GM19468 (cell line): Measurements from ENCODE around the gene MAP3K9.
"Not testable (repeated sequence)": the region's sequence is repeated elsewhere in the genome, so short reads cannot be mapped to it uniquely, and the experiment has no call there.

Experiments used
- ATAC-seq: cut with Tn5 transposase; IDR thresholded peaks from one replicate; pipeline ENCODE4 v1.9.1; 2021; ENCODE audit warnings: mild to moderate bottlenecking, moderate library complexity, moderate number of reproducible peaks; ENCODE audit not compliant: unreplicated experiment; ENCODE audit errors: extremely low read depth

The MAP3K9 gene

DNA sequence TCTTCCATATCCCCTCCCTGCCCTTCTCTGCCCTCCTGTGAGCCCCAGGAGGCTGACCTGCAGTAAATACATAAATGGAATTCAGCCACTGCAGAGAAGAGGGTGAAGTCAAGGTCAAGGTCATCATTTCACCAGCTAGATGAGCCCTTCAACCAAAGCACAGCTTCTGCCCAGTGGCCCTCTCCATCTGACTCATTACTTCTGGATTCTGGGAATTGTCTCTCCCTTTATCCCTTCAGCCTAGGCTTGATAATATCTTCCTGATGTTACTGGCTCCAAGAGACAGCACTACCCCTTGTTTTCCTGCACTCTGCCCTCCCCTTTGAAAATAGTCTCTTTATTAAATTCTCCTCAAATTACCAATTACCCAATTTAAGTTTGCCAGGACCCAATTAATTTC, 103.1 kb downstream of the MAP3K9 start:
- ATAC-seq, result no peak

DNA sequence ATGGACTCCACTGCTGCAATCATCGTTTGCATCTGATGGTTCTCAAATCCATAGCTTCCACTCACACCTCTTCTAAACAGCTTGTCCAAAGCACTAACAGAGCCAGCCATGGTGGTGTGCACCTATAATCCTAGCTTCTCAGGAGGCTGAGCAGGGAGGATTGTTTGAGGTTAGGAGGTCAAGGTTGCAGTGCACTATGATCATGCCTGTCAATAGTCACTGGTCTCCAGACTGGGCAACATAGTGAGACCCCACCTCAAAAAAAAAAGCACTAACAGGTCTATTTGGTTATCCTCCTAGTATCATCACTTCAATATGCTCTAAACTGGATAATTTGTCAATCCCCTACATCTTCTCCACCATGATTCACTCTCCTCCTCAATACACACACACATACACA, 104.4 kb downstream of the MAP3K9 start:
- no peak for ATAC-seq

- ATAC-seq, result not testable (repeated sequence)
Observed at GRCh38 chr14:70703621-70704168, 105.6 kb downstream of the MAP3K9 start.

DNA sequence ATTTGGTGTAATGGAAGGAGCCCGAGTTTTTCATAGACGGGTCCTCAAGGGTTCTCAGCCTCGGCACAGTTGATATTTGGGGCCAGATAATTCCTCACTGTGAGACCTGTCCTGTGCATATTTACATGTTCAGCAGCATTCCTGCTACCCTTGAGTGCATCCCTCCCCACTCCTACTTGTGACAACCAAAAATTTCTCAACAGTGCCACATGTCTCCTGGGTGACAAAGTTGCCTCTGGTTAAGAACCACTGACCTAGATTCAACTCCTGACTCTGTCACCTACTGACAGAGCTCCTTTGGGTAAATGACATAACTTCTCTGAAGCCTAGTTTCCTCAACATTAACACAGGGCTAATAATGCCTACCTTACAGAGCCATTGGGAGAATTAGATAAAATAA, 107.2 kb downstream of the MAP3K9 start:
- no peak for ATAC-seq

- ATAC-seq, result no peak
Observed at GRCh38 chr14:70701610-70702009, 107.7 kb downstream of the MAP3K9 start.

DNA sequence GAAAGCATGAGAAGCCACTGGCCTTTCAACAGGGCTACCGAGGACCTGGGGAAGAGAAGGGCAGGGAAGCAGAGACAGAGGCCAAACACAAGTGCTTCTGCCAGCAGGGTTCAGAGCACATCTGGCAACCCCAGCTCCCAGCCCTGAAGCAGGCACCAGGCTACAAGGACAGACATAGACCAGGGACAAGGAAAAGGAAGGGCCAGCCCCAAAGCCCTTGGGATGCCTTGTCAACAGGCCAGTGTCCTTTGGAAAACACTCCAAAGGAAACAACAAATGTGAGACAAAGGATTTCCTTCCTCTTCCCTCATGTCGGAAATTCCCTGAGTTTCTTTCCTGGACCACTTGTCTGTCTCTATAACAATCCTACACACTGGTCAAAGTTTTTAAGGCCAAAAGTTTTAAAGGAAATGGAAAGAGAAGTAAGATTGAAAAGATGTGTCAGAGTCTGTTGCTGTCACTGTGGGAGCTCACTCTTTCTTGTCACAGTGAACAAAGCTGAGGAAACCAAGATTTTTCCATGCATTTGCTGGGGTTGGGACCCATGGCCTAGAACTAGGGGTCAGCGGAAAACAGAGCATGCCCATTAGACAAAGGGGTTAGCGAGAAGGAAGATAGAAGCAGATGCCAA, 108.2 kb downstream of the MAP3K9 start:
- no peak for ATAC-seq

DNA sequence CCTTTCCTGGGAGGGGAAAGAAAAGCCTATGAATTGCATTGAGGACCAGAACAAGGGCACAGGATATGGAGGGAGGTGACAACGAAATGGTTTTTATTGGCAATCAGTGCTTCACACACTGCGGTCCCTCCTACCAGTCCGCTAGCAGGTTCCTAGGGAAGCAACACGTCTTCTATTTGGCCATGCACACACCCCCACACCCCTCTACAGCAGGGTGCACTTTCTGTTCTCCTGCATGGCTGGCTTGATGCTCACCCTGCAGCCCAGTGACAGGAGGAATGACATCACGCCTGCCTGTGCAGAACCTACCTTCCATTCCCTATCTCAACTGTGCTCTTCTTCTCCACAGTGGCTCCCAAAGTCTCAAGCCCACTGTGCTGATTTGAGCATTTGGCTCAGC, 109.7 kb downstream of the MAP3K9 start:
- no peak for ATAC-seq

- ATAC-seq, result no peak
Observed at GRCh38 chr14:70698288-70698687, 111.0 kb downstream of the MAP3K9 start.

GRCh38 chr14:70697701-70698100, 111.6 kb downstream of the MAP3K9 start:
- ATAC-seq, result no peak

DNA sequence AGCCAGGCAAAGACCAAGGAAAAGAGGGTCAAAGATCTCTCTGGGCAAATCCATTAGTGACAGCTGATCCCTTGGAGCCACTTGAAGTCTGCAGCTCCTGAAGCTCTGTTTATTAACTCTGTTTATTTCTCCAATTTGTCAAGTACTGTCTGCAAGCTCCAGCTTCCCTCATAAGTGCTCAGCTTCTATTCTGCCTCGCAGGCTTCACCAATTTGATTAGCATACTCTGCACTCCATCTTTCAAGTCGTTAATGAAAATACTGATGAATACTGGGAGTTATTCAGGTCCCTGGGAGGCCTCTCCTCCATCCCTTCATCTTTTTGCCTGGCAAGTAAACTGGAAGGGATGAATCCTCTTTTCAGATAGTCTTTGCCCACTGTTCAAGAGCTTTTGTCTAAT, 113.3 kb downstream of the MAP3K9 start:
- ATAC-seq, result no peak

- no peak for ATAC-seq
Observed at GRCh38 chr14:70692210-70692609, 117.1 kb downstream of the MAP3K9 start.

- ATAC-seq, result no peak
Observed at GRCh38 chr14:70685474-70686197, 123.7 kb downstream of the MAP3K9 start.

DNA sequence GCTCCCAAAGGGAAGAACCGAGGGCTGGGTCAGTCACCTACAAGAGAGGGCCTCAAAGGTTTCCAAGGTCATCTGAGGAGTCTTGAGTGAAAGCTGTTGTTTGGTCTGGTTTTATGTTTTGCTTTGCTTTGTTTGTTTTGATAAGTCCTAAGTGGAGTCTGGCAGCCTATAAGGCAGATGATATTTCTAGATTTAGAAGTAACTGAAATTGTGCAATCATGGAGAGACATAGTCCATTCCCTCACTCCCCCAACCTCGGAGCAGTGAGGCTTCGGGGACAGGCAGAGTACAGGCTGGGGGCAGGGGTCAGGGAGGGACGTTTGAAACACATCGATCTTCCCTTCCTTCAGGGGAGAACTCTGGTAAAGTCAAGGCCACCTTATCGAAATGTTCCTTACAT, 125.3 kb downstream of the MAP3K9 start:
- no peak for ATAC-seq

DNA sequence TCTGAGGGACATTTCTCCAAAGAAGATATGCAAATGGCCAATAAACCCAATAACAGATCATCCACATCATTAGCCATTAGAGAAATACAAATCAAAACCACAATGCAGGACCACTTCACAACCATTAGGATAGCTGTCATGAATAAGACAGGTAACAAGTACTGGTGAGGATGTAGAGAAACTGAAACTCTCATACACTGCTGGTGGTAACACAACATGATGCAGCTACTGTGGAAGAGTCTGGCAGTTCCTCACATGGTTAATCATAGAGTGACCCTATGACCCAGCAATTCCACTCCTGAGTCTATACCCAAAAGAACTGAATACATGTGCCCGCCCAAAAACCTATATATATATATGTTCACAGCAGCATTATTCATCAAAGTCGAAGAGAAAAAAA, 128.6 kb downstream of the MAP3K9 start:
- no peak for ATAC-seq

DNA sequence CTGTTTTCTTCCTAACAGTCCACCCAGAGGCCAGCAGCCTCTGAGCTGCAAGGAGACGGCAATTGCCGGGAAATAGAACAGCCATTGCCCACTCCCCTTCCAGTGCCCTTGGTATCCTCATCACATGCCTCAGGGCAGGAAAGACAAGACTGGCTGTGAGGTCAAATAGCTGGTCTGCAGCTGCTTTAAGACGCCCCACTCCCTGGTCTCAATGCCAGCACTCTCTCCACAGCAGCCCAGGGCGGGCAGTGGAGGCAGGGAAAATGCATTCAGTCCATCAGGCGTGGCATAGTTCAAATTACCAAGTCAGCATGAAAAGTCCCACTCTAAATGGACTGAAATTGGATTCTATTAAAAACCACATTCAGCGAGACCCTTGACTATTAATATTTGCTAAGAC, 132.0 kb downstream of the MAP3K9 start:
- ATAC-seq, result no peak
